Brain microvascular endothelial cell (primary cell): ENCODE measurements around the gene MACROD2.

Experiments
- DNase-seq: peaks from one replicate; pipeline ENCODE4 v3.0.0-alpha.2; 2020
- H3K27ac ChIP-seq: fragments of 250-450 bp; sonication (Bioruptor Pico); 2 replicates; pipeline ENCODE4 v1.5.1; 2020; ENCODE audit warnings: mild to moderate bottlenecking, moderate library complexity
- H3K27me3 ChIP-seq: fragments of 250-450 bp; sonication (Bioruptor Pico); replicated peaks from 2 replicates; pipeline ENCODE4 v1.5.1; 2020; ENCODE audit warnings: mild to moderate bottlenecking
- H3K36me3 ChIP-seq: fragments of 250-450 bp; sonication (Bioruptor Pico); replicated peaks from 2 replicates; pipeline ENCODE4 v1.5.1; 2020; ENCODE audit warnings: mild to moderate bottlenecking
- H3K4me3 ChIP-seq: 2 replicates; pipeline ENCODE4 v1.5.1; 2011; ENCODE audit warnings: low read depth, mild to moderate bottlenecking, control low read depth, low read length, moderate library complexity
- CTCF ChIP-seq: IDR thresholded peaks from 2 replicates; pipeline ENCODE4 v1.5.1; 2011; ENCODE audit warnings: low read depth, mild to moderate bottlenecking, moderate library complexity, low read length, control low read depth, inconsistent platforms; ENCODE audit errors: missing control alignments
- in situ Hi-C: cut with HindIII; loops from 2 replicates; pipeline ENCODE4 v1.10.0; 2017; ENCODE audit warnings: low sequenced_read_pairs, low pct_ligation_motif_present

Gene MACROD2

GRCh38 chr20:14418376-14418775, 423.1 kb downstream of the MACROD2 start:
- Histone ChIP-seq H3K27ac (no peak overlapping the region), H3K4me3 (no peak overlapping the region), H3K27me3 (no peaks in the 10 kb centered on the region), H3K36me3 (no peaks in the 10 kb centered on the region)
- in situ Hi-C loops: no loop called here
- DNase-seq: no peak
- no peak for TF ChIP-seq CTCF

- no peak for DNase-seq
- H3K27me3 ChIP-seq: no peaks in the 10 kb centered on the region
- no peaks in the 10 kb centered on the region for H3K36me3 ChIP-seq
- in situ Hi-C loops: no loop called here
- no peak overlapping the region for H3K4me3 ChIP-seq
- H3K27ac ChIP-seq: no peak overlapping the region
- TF ChIP-seq CTCF: no peak
Observed at GRCh38 chr20:14422892-14423291, 427.6 kb downstream of the MACROD2 start.

DNA sequence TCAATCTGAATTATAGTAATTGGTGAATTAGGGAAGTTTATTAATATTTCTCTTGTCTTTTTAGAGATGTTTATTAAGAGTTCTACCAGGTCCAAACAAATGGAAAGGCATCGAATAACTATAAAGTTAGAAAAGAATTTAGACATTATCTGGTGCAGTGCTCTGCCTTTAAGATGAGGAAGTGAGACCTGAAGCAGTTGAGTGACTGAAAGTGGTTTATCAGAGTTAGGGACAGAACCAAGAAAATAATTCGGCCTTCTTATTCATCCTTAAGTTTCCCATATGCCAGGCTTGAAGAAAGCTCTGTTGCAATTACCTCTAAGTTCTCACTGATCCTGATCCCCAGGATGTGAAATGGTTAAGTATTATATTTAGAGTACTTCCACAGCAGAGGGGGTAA, 436.3 kb downstream of the MACROD2 start:
- no peak for DNase-seq
- in situ Hi-C loops: no loop called here
- H3K27ac ChIP-seq: no peak overlapping the region
- H3K36me3 ChIP-seq: no peaks in the 10 kb centered on the region
- TF ChIP-seq CTCF: no peak
- no peaks in the 10 kb centered on the region for H3K27me3 ChIP-seq
- no peak overlapping the region for H3K4me3 ChIP-seq

- in situ Hi-C loops: no loop called here
- no peaks in the 10 kb centered on the region for H3K36me3 ChIP-seq
- H3K27me3 ChIP-seq: no peaks in the 10 kb centered on the region
- no peak for TF ChIP-seq CTCF
- H3K4me3 ChIP-seq: no peak overlapping the region
- no peak overlapping the region for H3K27ac ChIP-seq
- DNase-seq: no peak
Observed at GRCh38 chr20:14432085-14432484, 436.8 kb downstream of the MACROD2 start.

DNA sequence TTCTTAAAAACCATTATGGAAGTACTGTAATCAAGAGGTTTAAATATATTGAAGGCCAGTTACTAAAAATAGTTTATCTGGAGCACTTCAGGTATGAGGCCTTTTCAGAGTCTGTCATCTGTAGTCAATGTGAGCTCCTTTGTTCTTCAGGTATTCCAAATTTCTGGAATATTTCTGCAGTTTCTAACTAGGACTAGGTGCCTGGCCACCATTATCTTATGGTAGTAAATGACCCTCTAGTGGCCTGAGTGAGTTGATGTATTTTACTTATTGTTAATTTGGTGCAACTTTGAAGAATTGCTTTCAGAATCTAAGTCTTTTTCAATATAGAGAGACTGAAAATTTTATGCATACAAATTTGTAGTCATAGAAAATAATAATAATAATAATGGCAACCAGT, 437.3 kb downstream of the MACROD2 start:
- no peak overlapping the region for H3K27ac ChIP-seq
- H3K27me3 ChIP-seq: no peaks in the 10 kb centered on the region
- DNase-seq: no peak
- H3K36me3 ChIP-seq: no peaks in the 10 kb centered on the region
- in situ Hi-C loops: no loop called here
- H3K4me3 ChIP-seq: no peak overlapping the region
- no peak for TF ChIP-seq CTCF

DNA sequence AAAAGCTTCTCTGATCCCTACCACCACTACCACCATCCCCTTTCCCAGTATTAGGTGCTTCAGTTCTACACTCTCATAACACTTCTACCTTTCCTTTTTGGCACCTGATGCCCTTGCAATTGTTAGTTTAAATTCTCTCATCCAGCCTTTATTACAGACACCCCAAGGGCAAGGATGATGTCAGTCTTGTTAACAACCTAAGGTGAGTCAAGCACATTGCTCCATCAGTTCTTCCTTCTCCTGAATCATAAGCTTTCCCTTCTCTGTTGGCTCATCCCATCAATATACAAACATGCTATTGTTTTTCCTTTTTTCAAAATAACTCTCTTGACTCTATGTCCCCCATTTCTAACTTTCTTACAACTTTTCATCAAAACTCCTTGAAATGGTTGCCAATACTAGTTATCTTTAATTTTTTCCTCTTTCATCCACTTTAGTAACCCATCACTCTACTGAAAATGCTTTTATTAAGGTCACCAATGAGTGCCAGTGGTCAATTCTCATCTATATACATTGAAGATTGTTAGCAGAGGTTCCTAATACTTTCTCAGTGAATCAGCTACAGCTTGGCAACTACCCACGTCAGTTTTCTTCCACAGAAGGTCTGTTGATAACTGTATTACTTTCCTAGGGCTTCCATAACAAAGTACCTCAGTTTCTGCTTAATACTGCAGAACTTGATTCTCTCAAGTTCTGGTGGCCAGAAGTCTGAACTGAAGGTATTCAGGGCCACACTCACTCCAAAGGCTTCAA, 439.2 kb downstream of the MACROD2 start:
- no peak for TF ChIP-seq CTCF
- DNase-seq: peak; percentile 17
- in situ Hi-C loops: no loop called here

More for the DNA sequence above, 439.2 kb downstream of the MACROD2 start:
- H3K4me3 ChIP-seq: no peak overlapping the region
- H3K27me3 ChIP-seq: no peaks in the 10 kb centered on the region
- no peak overlapping the region for H3K27ac ChIP-seq
- no peaks in the 10 kb centered on the region for H3K36me3 ChIP-seq
